NCI-H1105 treated with DMSO at 0.1 percent for 48 hours (cell line): Measurements from ENCODE around the gene ZNF548.

ENCODE experiments used
- DNase-seq: peaks from one replicate; lab custom pipeline; 2025; lab: John Stamatoyannopoulos, UW

Gene ZNF548

GRCh38 chr19:57398868-57399267 lies 9.2 kb downstream of the ZNF548 start:
- DNase-seq: no peak

- no peak for DNase-seq
These were observed 14.3 kb downstream of the ZNF548 start for GRCh38 chr19:57403737-57404563.

GRCh38 chr19:57406516-57407123 lies 17.0 kb downstream of the ZNF548 start:
- peak; percentile 70 for DNase-seq

- peak; percentile 94 for DNase-seq
These were observed 21.4 kb downstream of the ZNF548 start, which contains the start of gene ZNF17 for GRCh38 chr19:57410877-57411671. TSS of gene ZNF17 (plus strand) at chr19:57411161. CDS start at chr19:57413616, 2,455 bp downstream.

GRCh38 chr19:57419439-57419838 lies 29.8 kb downstream of the ZNF548 start:
- DNase-seq: no peak

GRCh38 chr19:57421037-57421436 lies 31.4 kb downstream of the ZNF548 start:
- DNase-seq: no peak

- peak; percentile 75 for DNase-seq
These were observed 44.9 kb downstream of the ZNF548 start for GRCh38 chr19:57434386-57435061.

- DNase-seq: peak; percentile 99
These were observed 45.7 kb downstream of the ZNF548 start, which contains the start of gene ZNF749 for GRCh38 chr19:57435062-57435978. TSS of gene ZNF749 (plus strand) at chr19:57435325. CDS start at chr19:57435579, 254 bp downstream.

- DNase-seq: no peak
These were observed 46.8 kb downstream of the ZNF548 start for GRCh38 chr19:57436417-57436816.

- no peak for DNase-seq
These were observed 48.3 kb downstream of the ZNF548 start for GRCh38 chr19:57437931-57438330.

- DNase-seq: no peak
These were observed 49.3 kb downstream of the ZNF548 start for GRCh38 chr19:57438925-57439324.

- no peak for DNase-seq
These were observed 52.5 kb downstream of the ZNF548 start for GRCh38 chr19:57441979-57442752.

GRCh38 chr19:57443121-57443696 lies 53.6 kb downstream of the ZNF548 start:
- DNase-seq: no peak

- no peak for DNase-seq
These were observed 62.7 kb downstream of the ZNF548 start for GRCh38 chr19:57452307-57452706.
